Stomach (tissue), 4 donors: ENCODE data around the gene SHQ1.

Source experiments
- EP300 ChIP-seq: sonication (generic); formaldehyde crosslinking; IDR thresholded peaks from one replicate; pipeline ENCODE4 v1.6.1; 2017; ENCODE audit warnings: antibody characterized with exemption
- POLR2A ChIP-seq, 4 donors: fragments of 450-650 bp; IDR thresholded peaks; one replicate each; pipeline ENCODE4 v1.6.1; 2016; ENCODE audit warnings: antibody characterized with exemption in 4 of 4, control low read depth in 2 of 4, mild to moderate bottlenecking in 1 of 4, moderate library complexity in 1 of 4
- POLR2AphosphoS5 ChIP-seq, 3 donors: sonication (generic); formaldehyde crosslinking; IDR thresholded peaks; one replicate each; pipeline ENCODE4 v1.6.1; 2016; ENCODE audit warnings: antibody characterized with exemption in 3 of 3
- TF ChIP-seq, protein P1 (sequence below), 7 experiments: fragments of 450-650 bp in 4 of 7; fragments of 200-600 bp in 3 of 7; sonication (generic) in 3 of 7; IDR thresholded peaks; one replicate each; pipeline ENCODE4 v1.5.1; 2016 to 2019; ENCODE audit warnings: antibody characterized with exemption in 7 of 7, control low read depth in 2 of 7, mild to moderate bottlenecking in 1 of 7

DNA sequence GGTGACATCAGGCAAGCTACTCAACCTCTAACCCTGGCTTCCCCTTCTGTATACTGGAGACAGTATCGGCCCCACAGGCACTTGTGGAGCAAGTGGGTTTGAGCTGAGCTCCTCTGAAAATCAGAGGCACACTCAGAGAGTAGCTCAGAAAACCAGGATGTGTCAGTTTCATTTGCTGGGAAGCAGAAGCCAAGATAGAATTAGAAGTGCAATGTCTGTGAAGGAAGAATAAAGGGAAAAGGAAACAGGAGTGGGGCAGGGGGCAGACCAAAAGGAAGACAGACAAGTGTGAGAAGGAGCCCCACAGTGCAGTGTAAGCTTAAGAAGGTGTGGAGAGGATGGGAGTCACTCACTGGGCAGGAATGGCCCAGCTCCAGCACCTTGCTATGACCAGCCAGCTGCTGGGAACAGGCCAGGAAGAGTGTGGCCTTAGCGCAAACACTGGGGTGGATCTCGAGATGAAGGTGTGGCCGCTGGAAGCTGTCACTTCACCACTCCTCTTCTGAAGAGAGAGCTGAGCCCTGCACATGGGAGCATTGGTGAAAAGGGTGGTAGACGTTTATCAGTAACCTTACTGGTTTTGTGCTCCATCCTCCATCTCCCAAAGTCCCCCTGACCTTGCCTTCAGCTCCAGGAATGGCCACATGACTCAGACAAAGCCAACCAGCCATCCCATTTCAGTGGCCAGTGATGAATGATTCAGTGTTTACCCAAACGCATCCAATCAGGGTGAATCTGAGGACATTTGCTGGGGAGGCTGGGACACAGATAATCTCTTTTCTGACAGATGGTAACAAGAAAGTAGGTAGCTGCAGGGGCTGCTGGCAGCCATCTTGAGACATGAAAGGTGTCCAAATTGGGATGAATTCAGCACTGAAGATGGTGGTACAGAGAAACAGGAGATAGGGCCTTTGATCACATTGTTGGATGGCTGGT, 108.4 kb downstream of the SHQ1 start:
- TF ChIP-seq, protein P1, sequence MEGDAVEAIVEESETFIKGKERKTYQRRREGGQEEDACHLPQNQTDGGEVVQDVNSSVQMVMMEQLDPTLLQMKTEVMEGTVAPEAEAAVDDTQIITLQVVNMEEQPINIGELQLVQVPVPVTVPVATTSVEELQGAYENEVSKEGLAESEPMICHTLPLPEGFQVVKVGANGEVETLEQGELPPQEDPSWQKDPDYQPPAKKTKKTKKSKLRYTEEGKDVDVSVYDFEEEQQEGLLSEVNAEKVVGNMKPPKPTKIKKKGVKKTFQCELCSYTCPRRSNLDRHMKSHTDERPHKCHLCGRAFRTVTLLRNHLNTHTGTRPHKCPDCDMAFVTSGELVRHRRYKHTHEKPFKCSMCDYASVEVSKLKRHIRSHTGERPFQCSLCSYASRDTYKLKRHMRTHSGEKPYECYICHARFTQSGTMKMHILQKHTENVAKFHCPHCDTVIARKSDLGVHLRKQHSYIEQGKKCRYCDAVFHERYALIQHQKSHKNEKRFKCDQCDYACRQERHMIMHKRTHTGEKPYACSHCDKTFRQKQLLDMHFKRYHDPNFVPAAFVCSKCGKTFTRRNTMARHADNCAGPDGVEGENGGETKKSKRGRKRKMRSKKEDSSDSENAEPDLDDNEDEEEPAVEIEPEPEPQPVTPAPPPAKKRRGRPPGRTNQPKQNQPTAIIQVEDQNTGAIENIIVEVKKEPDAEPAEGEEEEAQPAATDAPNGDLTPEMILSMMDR (IDR thresholded peaks at IDR 0.05): no peak
- TF ChIP-seq EP300: no peak
- TF ChIP-seq POLR2A (IDR thresholded peaks at IDR 0.05): no peak
- TF ChIP-seq POLR2AphosphoS5 (IDR thresholded peaks at IDR 0.05): no peak
